Glomerular visceral epithelial cell (primary cell): ENCODE data around the gene ENPP6.

Source experiments
- DNase-seq: peaks from one replicate; pipeline ENCODE4 v3.0.0-alpha.2; 2016; ENCODE audit errors: extremely low spot score

Gene ENPP6

DNA sequence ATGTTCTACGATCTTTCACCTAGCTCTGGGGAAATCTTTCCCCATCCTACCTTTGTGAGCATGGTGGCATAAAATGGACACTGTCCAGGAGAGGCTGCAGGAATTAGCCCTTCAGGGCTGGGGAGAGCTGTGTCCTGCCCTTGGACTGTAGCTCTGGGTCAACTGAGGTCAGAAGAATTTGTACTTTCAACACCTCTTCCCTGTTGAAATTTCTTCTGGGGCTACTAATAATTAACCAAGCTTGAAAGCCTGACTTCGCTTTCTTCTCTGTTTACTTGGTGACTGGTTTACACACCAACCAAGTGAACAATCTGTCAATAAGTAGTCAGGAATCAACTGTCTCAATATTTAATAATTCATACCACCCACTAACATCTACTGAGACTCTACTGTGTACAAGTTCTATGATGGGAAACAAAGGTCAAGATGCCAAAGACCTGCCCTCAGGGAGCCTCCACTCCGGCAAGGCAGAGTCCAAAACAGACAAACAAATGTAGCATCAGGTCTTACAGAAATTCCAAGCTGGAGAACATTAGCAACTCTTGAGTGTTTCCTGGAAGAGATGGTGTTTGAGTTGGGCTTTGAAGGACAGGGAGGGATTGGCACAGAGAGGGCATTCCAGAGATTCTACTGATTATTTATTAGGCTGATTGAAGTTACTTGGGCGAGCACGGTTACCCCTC, 113.1 kb downstream of the ENPP6 start:
- DNase-seq = peak; percentile 79

DNA sequence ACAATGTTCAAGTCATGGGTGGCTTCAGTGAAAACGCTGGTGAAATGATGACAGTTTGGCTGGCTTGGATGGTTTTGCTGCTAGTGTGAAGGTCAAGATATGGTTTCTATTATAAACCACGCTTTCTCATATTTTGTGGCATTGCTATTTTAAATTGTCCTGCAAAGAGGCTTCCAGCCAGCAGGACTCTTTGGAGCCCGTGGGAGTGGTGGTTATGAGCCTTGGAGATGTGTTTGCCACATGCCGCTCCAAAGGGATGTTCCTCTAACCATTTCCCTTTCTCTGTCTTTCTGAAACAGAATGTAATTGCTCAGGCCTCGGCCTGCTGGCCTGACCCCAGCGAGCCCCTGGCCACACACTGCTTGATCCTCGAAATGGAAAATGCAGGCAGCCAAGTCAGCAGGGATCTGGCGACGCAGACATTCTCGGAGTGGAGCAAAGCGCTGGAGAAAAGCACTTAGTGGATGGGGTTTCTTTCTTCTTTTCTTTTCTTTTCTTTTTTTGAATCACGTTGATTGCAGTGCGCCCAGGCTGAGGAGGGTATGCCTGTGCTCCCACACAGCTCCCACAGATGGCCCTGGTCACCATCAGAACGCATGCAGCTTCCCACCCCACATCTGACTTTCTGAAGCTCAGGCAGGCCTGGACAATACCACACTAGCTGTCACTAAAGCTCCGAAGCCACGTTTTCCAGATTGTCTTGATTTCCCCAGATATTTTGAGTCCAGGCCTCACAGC, 114.0 kb downstream of the ENPP6 start:
- no peak for DNase-seq

DNA sequence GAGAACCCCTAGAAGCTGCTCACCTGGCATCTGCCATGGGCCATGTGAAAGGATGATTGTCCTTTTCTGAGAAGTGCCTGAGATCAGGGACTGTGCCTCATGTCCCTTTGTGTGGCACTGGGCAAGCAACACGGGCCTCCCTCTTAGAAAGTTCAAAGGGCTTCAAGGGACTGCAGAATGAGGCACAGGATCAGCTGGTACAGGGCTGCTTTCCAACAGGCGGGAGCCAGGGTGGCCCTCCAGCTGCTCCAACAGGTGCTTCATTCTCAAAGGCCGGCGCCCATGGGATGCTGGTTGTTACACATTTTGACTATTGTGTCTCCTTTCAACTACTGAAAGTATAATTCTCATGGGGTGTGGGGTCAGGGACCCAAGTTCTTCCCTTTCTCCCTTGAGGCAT, 114.7 kb downstream of the ENPP6 start:
- DNase-seq = no peak

DNA sequence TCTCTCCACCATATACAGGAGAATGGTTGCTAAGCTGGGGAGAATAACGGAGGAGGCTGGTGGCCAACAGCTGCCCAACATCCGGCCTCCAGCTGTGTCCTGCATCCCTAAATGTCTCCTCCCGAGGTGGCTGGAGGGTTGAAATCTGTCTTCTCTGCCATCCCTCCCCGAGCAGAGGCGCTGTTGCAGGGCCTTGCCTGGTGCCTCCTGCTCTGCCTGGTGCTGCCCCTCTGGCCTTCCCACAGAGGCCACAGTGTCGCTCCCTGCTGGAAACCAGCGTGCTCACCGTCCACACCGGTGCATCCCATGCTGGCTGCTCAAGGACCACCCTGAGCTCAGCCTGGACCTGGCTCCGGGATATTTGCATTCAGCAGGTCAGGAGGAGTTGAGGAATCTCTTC, 115.2 kb downstream of the ENPP6 start:
- no peak for DNase-seq

DNA sequence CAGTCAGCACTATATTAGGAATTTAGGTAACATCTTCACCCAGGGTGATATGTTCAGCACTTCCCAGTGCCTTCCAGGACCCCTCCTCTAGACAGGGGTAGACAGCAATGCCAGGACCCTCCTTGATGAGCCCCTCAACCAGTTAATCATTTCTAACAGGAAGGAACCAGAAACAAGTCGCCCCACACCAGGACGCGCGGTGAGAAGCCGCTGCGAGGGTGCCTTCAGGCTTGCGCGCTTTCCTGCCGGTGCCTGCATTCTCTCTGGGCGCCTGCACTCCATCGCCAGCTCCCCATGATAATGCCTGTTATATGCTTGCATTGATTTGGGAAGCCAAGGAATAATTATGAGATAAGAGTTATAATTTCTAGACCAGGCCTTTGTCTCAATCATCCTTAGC, 116.0 kb downstream of the ENPP6 start:
- no peak for DNase-seq

DNA sequence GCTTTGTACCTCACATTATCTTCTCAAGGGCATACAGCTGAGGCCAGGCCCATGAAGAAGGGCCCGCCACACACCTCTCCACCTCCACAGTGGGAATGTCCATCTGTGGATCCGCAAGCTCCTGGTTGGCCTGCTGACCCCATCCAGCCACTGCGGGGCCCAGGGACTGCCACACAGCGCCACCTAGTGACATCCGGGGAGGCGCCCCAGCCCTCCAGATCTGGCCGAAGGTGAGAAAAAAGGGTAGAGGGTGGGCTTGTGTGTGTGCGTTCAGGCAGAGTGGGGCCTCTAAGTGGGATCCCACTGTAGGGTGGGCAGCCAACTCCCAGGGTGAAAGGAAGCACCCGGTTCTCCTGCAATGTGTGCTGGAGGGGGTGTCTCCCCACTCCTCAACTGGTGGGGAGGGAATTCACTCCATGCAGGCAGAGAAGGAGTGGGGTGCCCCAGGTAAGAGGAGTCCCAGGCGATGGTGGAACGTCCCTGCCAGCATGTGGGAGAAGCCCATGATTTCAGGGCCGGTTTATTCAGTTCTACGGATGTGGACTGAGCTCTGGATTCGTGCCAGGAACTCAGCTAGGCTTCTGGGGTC, 117.3 kb downstream of the ENPP6 start:
- peak; percentile 19 for DNase-seq

DNA sequence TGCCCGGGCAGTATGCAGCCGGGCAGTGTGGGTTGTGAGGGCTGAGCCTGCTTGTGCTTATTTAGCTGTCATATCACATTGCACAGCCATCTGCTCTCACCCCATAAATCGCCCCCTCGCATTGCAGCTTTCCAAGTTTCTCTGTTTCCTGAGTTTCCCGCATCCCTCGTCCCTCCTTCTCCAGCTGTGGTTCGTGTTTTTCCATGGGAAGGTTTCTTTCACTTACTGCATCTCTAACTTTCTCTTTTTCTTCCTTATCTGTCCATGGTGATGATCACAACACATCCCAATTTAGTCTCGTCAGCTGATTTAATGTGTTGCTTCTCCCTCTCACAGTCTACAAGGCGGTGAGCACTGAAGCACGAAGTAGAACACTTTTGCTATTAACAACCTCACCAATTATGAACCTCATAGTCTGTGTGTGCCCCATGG, 118.1 kb downstream of the ENPP6 start:
- no peak for DNase-seq

DNA sequence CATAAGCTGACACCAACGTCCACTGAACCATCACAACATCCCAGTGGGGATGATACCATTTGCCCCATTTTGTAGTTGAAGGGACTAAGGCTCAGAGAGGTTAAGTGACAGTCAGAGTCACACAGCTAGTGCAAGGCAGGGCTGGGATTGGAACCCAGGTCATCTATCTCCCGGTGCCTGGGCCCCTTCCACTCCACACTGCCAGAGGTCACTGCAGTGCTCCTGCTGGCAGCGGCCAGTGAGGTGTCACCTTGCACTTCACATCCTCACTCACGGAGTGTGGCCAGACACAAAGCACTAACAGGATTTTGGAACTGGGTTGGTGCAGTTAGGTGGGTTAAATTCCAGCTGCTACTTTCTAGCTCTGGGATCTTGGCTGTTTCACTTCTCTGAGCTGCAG, 118.7 kb downstream of the ENPP6 start:
- no peak for DNase-seq

DNA sequence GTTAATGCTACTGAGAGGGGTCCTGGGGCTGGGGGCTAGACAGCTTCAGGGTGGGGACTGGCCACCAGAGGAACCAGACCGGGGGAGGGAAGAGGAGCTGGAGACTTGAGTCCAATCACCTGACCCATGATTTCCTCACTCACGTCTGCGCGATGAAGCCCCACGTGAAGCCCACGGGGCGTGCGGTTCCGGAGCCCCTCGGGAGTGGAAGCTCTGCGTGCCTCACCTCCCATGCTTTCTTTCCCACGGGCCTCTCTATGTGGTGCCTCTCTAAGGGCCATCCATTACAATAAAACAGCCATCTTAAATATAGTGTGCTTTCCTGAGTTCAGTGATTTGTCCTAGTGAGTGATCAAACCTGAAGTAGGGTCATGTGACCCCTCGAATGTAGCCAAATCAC, 119.9 kb downstream of the ENPP6 start:
- no peak for DNase-seq

DNA sequence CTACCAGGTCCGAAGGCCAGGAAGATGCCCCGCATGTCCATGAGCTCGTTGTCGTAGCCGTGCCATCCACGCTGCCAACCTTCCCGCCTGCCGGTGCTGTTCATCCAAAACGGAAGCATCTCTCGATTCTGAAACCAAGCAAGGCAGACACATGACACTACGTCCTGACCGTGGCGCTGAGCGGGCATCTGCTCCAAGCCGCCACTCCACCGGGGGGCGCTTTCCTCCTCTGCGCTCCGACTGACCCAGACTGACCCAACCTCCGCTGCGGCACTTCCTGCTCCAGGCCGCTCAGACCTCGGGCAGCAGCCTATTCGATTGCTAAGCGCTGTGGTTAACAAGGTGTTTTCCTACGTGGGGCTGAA, 120.5 kb downstream of the ENPP6 start:
- DNase-seq = no peak

DNA sequence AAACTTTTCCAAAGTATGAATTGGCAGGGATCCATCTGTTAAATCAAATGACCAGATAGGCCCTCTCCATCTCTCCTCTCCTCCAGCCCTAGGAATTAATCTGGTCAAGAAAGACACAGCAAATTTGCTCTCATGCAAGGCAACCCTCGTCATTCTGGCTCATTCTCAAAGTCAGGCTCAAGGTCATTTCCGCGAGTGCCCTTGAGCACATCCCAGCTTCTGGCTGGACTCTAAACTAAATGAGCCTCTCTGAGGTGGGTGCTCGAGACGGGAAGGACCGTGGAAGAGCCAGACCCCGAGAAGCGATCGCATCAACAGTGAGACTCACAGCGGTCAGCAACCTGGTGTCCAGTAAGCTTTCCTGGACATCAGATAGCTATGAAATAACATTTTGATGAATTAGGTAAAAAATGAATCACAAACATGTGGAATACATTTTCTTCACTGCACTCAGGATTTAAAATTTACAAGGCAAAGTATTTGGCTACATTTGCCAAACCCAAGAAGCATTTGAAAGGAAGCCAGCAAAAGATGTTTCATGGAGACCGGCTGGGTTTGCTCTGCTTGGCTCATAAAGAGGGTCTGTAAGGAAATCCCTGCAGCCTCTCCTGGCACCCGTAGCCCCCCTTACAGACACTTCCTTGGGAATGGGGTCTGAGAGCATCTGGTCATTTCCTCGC, 121.0 kb downstream of the ENPP6 start:
- DNase-seq = no peak

DNA sequence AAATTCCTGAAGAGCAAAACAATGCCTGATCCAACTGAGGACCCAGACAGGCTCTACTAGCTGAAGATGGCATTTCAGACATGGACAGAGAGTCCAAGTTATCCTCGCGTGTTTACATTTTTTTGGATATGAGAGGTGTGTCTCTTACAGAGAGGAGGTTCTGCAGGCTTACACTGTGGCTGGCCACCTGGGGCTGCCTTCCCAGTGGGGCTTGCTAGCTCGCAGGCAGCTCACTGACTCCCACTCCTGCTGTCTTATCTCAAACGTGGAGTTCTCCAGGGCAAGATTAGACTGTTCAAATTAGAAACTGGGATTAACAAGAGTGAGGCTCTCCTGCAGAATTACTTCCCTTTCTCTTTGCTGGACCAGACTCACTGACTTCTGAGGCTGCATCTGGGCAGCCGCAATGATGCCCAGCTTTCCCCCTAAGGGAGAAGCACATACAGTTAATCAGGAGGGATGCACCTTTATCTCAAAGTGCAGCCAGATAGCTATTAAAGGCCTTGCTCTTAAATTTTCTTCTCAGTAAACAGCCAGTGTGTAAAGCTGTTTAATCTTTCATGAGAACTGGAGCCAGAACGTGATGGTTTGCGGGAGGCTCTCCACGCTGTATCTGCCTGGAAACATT, 123.0 kb downstream of the ENPP6 start:
- no peak for DNase-seq

DNA sequence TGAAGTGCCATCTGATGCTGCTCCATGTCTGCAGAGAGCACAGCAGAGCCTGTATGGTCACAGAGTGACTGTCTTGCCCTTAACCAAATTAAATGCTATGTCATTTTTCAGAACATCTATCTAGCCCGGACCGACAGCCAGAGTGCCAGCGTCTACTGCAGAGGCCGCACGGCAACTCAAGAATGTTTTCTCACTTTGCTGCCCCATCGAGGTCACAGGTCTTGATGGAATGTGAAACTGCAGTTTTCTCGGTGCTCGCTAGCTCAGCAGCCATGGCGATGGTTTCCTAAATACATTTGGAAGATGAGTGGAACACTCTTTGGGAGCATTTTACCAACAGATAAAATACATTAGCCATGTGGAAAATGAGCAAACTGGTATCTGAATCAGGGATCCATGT, 125.7 kb downstream of the ENPP6 start:
- no peak for DNase-seq

DNA sequence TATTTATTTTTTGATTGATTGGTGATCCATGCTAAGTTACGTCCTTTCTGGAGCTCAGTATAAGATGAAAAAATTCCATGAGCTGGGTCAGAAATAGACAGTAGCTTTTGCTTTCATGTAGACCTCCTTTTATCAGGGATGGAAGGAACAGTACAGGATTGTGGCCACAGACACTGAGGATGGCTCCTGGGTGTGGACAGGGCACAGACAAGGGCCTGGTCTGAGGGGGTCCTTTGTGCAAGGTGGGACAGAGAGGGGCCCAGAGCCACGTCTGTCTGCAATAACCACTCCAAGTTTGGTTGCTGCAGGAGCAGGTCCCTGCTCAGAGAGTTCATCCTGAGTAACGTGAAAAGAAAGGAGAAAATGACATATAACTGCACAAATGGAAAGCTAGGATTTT, 127.1 kb downstream of the ENPP6 start:
- DNase-seq = no peak

DNA sequence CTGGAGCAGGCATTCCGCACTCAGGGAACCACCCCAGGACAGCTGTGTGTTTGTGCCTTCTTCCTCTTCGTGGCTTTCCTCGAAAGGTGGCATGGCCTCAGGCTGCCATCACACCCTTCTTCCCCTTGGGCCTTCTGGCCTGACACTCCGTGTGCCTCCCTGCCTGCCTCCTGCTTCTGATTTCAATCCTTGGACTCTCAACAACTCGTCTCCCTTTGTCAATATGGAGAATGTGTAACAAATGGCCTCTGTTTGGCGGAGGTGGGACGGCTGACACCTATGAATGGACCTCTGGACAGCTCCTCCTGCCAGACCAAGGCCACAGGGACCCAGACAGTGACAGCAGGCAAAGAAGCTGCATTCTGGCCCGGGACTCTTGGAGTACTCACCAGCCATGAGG, 137.0 kb downstream of the ENPP6 start:
- no peak for DNase-seq

DNA sequence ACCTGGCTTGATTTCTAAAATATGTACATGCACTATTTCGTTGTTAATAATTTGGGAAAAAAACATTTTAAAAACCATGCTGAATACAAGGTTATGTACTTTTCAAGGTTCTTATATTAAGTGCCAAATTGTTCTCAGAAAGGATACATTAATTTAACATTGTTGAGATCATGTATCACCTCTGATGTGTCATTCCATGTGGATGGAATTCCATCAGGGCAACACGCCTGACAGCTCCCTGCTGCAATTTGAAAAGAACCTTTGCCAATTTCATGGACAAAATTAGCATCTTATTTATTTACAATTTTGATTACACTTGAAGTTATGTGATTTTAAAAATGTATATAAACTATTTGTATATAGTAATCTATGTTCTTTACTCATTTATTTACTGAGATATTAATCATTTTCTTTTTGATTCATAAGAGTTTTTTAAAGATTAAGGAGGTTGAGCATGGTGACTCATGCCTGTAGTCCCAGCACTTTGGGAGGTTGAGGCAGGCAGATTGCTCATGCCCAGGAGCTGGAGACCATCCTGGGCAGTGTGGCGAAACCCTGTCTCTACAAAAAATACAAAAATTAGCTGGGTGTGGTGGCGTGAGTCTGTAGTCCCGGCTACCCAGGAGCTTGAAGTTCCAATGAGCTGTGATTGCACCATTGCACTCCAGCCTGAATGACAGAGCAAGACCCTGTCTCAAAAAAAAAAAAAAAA, 142.8 kb downstream of the ENPP6 start:
- DNase-seq = no peak

DNA sequence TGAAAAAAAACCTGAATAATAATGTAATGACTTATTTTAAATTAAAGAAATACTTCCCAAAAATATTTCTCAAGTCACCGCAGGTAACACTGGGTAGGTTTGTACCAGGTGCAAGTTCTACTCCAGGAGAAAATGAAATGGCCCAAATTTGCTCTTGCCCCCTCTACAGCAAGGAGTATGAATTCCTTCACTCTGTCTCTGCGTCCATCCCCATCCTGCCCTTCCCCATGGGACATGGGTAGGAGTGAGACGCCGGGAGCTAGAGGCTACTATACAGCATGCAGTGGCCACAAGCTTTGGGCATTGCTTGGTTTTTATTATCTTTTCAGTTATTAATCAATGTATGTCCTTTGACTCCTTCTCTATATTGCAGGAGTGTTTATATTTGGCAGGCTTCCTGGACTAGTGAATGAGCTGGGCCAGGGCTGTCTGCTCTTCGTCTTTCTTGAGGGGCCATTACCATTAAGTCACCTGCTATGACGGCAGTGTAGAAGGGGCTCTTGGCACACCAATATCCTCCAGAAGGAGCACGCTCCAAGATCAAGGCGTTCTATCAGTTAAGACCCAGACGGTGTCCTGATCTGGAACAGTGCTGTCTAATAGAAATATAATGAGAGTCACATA, 149.6 kb downstream of the ENPP6 start:
- no peak for DNase-seq

DNA sequence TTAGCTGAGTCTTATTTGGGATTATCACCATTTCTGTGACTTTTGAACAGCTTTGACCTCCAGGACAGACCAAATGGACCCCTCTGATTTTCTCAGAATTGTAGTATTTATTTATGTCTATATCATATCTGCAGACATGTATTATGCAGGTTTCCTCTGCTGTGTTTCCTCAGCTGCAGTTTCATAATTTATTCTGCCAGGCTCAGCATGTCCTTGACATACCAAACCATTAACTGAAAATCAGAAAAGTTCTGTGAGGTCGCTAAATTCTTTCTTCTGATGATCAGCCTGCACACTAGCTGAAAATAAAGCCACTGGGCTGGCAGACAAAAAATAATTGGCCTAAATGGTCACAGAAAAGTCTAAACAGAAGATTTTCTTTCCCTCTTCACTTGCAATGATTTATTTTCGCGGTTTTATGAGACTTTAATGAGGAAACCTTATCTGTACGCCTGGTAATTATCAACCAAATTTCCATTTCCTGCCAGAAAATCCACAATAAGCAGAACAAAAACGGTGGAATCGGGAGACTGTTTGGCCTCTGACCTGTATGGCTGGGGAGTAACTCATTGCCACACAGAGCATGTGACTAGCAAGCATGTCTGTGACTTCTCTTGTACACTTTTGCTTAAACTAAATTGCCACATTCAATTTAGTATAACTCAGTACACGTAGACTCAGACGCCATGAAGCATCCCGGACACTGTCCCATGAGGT, 150.9 kb downstream of the ENPP6 start:
- no peak for DNase-seq

DNA sequence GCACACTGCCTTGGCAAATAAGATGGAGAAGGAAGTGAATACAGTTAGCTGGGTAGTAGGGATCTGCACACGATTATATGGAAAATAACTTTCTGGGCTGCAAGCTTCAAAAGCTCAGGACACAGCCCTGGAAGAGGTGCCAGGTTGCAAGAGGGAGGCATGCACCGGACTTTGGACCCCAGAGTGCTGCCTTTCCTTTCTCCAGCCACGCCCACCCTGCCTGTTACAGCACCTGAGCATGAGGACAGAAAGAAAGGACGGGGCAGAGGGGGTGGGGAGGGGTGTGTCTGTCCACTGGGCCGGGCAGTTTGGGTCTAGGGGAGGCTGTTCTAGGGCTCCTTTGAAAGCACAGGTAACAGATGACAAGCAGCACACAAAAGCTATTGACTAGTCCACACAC, 152.8 kb downstream of the ENPP6 start:
- DNase-seq = no peak

DNA sequence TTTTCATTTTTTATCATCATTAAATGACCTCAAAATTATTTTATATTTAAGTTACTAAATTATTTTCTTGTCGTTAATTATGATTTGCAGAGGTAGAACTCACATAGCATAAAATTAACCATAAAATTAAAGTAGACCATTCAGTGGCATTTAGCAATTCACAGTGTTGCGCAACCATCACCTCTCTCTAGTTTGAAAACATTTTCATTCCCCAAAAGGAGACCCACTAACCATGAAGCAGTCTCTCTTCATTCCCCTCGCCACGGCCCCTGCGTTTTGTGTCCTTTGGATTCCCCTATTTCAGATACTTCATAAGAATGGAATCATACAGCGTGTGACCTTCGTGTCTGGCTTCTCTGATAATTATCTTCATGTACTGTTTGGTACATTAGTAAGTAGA, 154.9 kb downstream of the ENPP6 start:
- no peak for DNase-seq

DNA sequence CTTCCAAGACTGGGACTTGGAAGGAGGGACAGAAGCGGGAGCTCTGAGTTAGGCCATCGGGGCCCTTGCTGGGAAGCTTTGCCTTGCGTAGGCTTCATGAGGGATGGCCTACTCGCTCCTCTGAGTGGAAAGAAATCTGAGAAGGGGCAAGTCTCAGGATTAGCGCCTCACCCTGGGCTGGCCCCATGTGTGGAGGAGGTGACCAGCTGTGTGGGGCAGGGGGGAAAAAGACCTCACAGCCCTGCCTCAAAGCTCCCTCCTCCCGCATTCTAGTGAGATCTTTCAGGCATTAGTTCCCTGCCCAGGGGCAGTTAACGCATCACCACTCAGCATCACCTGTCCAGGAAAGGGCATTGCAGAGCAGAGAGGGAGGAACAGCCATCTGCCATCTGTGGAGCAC, 156.1 kb downstream of the ENPP6 start:
- no peak for DNase-seq
